CD4-positive, alpha-beta T cell treated with Interleukin-17A for 4 hours (primary cell): ENCODE measurements around the gene TMEM163.
"Not testable (repeated sequence)": the region's sequence is repeated elsewhere in the genome, so short reads cannot be mapped to it uniquely, and the experiment has no call there.

Experiments used
- DNase-seq: peaks from one replicate; pipeline ENCODE4 v3.0.0-alpha.2; 2020; ENCODE audit warnings: mixed read lengths

Gene TMEM163

GRCh38 chr2:134718817-134719814 lies at the start of gene TMEM163:
Gene TMEM163 (minus strand): TSS chr2:134719000.
- DNase-seq, result peak; percentile 37

- DNase-seq, result no peak
Observed at GRCh38 chr2:134766583-134766982, 47.8 kb upstream of the TMEM163 start.

DNA sequence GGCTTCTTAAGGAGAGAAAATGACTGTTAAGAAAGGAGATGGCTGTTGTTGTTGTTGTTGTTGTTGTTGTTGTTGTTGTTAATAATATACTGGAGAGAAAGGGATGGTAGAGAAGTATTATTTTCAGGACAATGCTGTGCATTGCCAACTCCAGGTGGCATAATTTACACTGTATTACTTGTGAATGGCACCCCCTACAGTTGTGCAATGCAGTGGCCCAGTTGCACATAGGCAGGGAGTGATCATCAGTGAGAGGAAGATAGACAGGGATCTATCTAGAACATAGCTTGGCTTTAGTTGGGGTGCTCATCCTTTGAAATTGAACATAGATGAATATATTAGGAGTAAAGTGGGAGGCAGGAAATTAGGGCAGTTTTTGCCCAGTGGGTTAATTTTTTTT lies 47.2 kb upstream of the TMEM163 start:
- no peak for DNase-seq

GRCh38 chr2:134764164-134764563 lies 45.4 kb upstream of the TMEM163 start:
- DNase-seq, result no peak

- no peak for DNase-seq
Observed at GRCh38 chr2:134763164-134763710, 44.4 kb upstream of the TMEM163 start.

DNA sequence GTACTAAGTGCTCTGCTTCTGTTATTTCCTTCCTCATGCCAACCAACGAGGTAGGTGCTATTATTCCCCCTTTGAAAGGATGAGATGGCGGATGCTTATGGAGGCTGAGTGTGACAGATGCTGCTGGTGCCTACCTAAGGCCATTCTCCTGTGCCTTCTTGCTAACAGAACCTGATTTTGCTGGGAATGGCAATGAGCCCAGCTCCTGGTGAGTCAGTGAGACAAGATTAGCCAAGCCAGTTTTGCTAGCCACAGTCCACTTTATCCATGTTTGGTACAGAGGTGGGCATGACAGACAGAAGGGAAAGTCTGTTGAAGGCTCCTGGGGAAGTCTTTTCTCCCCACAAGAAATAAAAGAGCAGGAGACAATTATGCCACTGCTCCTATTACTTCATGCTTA lies 43.7 kb upstream of the TMEM163 start:
- DNase-seq, result no peak

DNA sequence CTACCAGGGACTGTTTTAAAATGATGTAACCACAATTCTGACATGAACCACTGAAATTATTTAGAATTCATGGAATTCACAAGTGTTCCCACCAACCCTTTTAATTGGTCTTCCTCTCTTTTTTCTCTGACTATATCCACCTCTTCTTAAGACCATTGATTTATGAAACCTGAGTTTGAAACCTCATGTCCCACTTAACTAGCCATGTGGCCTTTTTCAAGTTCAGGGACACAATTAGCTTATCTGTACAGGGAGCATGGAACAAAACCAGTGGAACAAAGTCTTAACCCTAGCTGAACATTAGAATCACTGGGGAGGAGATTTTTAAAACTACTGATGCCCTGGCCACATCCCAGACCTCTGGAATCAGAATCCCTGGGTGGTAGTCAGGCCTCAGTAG lies 41.6 kb upstream of the TMEM163 start:
- no peak for DNase-seq

DNA sequence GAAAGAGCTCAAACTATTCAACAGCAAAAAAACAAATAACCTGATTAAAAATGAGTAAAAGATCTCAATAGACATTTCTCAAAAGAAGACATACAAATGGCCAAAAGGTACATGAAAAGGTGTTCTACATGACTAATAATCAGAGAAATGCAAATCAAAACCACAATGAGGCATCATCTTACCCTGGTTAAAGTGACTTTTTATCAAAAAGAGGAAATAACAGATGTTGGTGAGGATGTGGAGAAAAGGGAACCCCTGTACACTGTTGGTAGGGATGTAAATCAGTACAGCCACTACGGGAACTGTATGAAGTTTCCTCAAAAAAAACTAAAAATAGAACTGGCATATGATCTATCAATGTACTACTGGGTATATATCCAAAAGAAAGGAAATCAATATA lies 39.8 kb upstream of the TMEM163 start:
- no peak for DNase-seq

GRCh38 chr2:134751981-134752380 lies 33.2 kb upstream of the TMEM163 start:
- not testable (repeated sequence) for DNase-seq

DNA sequence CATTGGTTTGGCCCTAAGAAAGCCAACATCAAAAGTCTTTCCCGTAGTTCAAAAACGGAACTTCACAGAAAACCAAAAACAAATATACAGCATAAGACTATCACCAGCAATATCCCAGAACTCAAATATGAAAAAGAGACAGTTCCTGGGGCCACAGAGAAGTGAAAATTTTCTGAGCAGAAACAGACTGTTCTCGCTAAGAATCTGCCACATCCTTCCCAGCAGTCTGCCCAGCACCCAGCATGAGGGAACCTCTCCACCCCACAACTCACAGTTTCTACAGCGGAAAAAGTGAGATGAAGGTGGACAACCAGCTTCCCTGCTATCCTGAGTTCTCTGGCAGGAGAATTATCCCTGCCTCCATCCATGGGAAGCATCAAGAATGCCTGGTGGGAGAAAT lies 26.7 kb upstream of the TMEM163 start:
- no peak for DNase-seq

DNA sequence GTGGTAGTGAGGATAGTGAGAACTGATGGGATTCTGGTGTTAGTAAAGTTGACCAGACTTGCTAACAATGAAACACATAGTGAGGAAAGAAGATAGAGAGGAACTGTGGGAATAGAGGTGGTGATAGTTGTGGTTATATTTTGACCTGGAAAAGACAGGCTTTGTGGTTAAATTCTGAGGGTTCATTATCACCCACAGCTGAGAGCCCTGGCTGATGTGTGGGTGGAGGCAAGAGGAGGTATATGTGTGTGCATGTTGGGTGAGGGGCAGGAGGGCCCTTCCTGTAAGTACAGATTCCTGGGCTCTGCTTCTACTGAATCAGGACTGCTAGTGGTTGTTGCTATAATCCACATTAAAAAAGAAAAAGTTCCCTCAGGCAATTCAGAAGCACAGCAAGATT lies 26.2 kb upstream of the TMEM163 start:
- no peak for DNase-seq

GRCh38 chr2:134739879-134740301 lies 21.1 kb upstream of the TMEM163 start:
- no peak for DNase-seq

GRCh38 chr2:134739236-134739878 lies 20.6 kb upstream of the TMEM163 start:
- no peak for DNase-seq

DNA sequence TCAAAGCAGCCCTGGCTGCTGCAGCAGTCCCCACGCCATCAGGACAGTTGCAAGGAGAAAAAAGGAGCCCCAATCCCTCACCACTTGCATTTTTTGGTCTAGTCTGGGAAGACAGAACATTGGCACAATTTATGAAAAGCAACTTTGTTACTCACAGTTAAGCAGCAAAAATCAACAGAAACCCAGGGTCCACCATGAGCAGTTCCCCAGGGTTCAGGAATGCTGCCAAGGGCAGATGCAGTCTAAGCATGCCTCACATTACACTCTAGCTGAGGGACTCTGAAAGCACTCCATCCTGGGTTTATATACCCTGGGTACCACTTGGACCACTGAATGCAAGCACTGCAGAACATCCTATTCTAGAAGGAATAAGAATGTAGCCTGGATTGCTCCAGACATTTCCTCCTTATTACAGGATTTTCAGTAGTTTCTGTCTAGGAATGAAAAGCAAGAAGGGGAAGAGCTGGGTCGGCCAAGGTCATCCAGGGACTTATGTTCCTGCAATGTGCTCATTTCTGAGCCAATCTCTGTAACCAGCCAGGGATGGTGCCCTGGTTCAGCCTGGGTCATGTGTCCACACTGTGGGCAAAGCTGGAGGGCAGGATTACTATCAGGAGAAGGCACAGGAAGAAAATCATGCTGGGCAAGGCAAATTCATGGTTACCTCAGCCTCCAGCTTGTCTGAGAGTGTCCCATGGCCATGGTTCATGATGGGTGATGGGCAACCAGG lies 19.5 kb upstream of the TMEM163 start:
- no peak for DNase-seq

DNA sequence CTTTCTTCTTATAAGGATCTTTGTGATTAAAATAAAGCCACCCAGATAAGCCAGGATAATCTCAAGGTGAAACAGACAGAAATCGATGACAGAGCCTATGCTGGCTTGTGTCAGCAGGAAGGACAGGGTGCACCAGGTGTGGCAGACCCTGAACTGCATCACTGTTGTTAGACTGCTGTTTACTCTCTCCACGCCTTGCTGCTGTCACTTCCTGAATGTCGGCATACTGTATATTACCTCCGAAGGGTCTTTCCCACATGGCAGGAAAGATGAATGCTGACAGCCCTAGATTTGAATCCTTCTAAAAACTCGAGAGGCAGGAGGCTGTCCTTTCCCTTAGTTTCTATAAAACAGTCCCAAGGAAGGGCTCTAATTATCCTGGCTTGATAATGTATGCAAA lies 18.9 kb upstream of the TMEM163 start:
- DNase-seq, result no peak

GRCh38 chr2:134736167-134736880 lies 17.5 kb upstream of the TMEM163 start:
- no peak for DNase-seq

GRCh38 chr2:134728163-134728562 lies 9.4 kb upstream of the TMEM163 start:
- no peak for DNase-seq

DNA sequence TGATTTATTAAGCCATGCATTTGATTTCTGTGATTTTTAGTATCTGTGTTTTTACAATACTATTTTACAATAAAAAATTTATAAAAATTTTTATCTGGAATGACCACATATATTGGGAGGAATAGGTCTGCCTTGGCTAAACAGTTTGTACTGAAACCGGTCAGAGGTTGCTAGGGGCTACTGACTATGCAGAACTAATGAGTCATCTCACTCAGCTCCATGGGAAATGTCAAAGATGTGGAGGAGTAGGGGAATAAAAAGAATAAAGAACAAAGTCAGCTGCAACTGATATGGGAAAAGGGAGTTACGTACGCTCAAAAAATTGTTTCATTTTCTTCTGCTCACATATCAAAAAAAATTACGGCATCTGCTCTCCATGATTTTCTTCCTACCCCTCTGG lies 8.6 kb upstream of the TMEM163 start:
- no peak for DNase-seq

- no peak for DNase-seq
Observed at GRCh38 chr2:134726645-134727044, 7.8 kb upstream of the TMEM163 start.

DNA sequence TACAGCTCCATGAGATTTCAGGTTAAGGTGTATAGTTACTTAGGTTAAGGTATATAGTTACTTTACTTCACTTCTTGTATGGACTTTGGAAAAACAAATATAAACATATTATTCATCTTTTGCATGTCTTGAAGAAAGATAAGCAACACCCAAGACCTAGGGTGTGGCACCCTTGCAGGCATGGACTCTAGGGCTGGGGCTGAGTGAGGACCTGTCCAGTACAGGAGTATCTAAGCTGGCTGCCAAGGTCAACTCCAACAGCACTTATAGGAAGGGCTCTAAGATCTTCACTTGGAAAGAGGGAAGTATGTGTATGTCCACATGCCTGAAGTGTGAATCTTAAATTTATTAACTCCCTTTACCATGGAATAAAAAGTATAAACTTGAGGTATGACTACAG lies 7.1 kb upstream of the TMEM163 start:
- no peak for DNase-seq

- no peak for DNase-seq
Observed at GRCh38 chr2:134724341-134724740, 5.5 kb upstream of the TMEM163 start.

DNA sequence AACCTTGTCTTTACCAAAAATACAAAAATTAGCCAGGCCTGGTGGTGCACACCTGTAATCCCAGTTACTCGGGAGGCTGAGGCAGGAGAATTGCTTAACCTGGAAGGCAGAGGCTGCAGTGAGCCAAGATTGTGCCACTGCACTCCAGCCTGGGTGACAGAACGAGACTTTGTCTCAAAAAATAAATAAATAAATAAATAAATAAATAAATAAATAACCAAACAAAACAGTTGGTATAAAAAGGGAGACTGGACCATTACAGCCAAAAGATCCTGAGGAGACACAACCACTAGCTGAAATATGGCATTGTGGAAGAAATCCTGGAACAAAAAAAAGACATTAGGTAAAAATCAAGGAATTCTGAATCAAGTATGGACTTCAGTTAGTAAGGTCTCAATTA lies 4.9 kb upstream of the TMEM163 start:
- not testable (repeated sequence) for DNase-seq
